CD4-positive, alpha-beta T cell (primary cell): ENCODE results near the gene GTF2IRD1. TPM values are rescaled to one million over a fixed set of nuclear protein-coding genes. Genes with fewer than 3 reads are reported as not detected.
A peak's percentile ranks its signal among the peaks of the same experiment; 100 is the strongest.

Experiments used
- ATAC-seq: fragments of 200-7000 bp; cut with Tn5 transposase; one replicate; pipeline ENCODE4 v1.10.0; 2022; ENCODE audit warnings: mild to moderate bottlenecking; ENCODE audit not compliant: poor library complexity
- CTCF ChIA-PET: fragments of 350-600 bp; sonication (Branson Sonifier 250); formaldehyde crosslinking; loops from one replicate; lab custom pipeline; 2021; ENCODE audit warnings: antibody characterized with exemption, inconsistent platforms; lab: Charles Lee
- POLR2A ChIA-PET: fragments of 350-600 bp; sonication (Branson Sonifier 250); formaldehyde crosslinking; loops from one replicate; lab custom pipeline; 2021; ENCODE audit warnings: antibody characterized with exemption, inconsistent platforms; lab: Charles Lee
- DNase-seq, 14 experiments: peaks; one replicate each; pipeline ENCODE4 v3.0.0-alpha.2; 2013 to 2020; ENCODE audit warnings: mixed read lengths in 2 of 14
- H3K27ac ChIP-seq, 2 donors: one replicate each; pipeline versions ENCODE4 v1.5.1 to v1.7.0; 2013; ENCODE audit warnings: low read length in 2 of 2, low read depth in 1 of 2, mild to moderate bottlenecking in 1 of 2
- H3K27me3 ChIP-seq, 2 experiments: 1 replicate in 1 of 2; 2 replicates in 1 of 2; pipeline versions ENCODE4 v1.6.1 to v1.7.0; 2013; ENCODE audit warnings: low read length in 2 of 2, control low read depth in 1 of 2, mild to moderate bottlenecking in 1 of 2, moderate library complexity in 1 of 2; ENCODE audit not compliant: insufficient read depth in 2 of 2, control insufficient read depth in 1 of 2
- H3K36me3 ChIP-seq: one replicate; pipeline ENCODE4 v1.6.1; 2013; ENCODE audit warnings: low read length, control low read depth; ENCODE audit not compliant: insufficient read depth
- H3K4me1 ChIP-seq: one replicate; pipeline ENCODE4 v1.6.1; 2013; ENCODE audit warnings: low read length, control low read depth; ENCODE audit not compliant: insufficient read depth
- H3K4me3 ChIP-seq: one replicate; pipeline ENCODE4 v1.5.1; 2013; ENCODE audit warnings: mild to moderate bottlenecking, low read length, moderate library complexity
- H3K9me3 ChIP-seq, 2 experiments: 1 replicate in 1 of 2; 2 replicates in 1 of 2; pipeline versions ENCODE4 v1.6.1 to v1.7.0; 2013; ENCODE audit warnings: low read length in 2 of 2, mild to moderate bottlenecking in 2 of 2, control low read depth in 1 of 2, moderate library complexity in 1 of 2; ENCODE audit not compliant: control insufficient read depth in 1 of 2, insufficient read depth in 1 of 2
- H3K27ac Mint-ChIP-seq: one replicate; pipeline ENCODE4 v1.8.0; 2020; ENCODE audit warnings: mixed read lengths
- H3K27me3 Mint-ChIP-seq: one replicate; pipeline ENCODE4 v1.8.0; 2021; ENCODE audit warnings: mixed read lengths
- H3K36me3 Mint-ChIP-seq: one replicate; pipeline ENCODE4 v1.8.0; 2021; ENCODE audit warnings: low read depth, mixed read lengths
- H3K4me1 Mint-ChIP-seq: one replicate; pipeline ENCODE4 v1.8.0; 2021; ENCODE audit warnings: low read depth, mixed read lengths
- H3K4me3 Mint-ChIP-seq: one replicate; pipeline ENCODE4 v1.8.0; 2020; ENCODE audit warnings: mild to moderate bottlenecking, mixed read lengths
- H3K9me3 Mint-ChIP-seq: one replicate; pipeline ENCODE4 v1.8.0; 2020; ENCODE audit warnings: mixed read lengths
- CTCF ChIP-seq: fragments of 200-600 bp; IDR thresholded peaks from one replicate; pipeline ENCODE4 v1.8.0; 2022; ENCODE audit warnings: antibody characterized with exemption, mild to moderate bottlenecking
- intact Hi-C, 2 experiments: fragments of 100-400 bp; cut with DNase I in 1 of 2; cut with micrococcal nuclease in 1 of 2; formaldehyde crosslinking; loops; one replicate each; pipeline versions ENCODE4 v1.15.1 to v1.9.0; 2023 to 2025; cut with DNase I, micrococcal nuclease
- total RNA-seq, 174 experiments: library from RNA in 2 of 174; stranded (reverse) in 2 of 174; gene quantifications; one replicate each; pipeline ENCODE4 v1.2.3 and lab custom pipeline; 2021 to 2026

GTF2IRD1 gene
- total RNA-seq, 2 experiments from 2014 or later: 0.74 to 1.2 TPM

- H3K4me1 Mint-ChIP-seq: no peaks in the 10 kb centered on the region
Measured at GRCh38 chr7:74623135-74623534, 169.4 kb downstream of the GTF2IRD1 start.

GRCh38 chr7:74625446-74625845 lies 171.7 kb downstream of the GTF2IRD1 start:
- DNase-seq: peak in 4 of 14 experiments; percentile 13 to 55 (median 34)
- H3K36me3 Mint-ChIP-seq: no peaks in the 10 kb centered on the region
- intact Hi-C loops: no loop called here
- no peaks in the 10 kb centered on the region for H3K4me1 Mint-ChIP-seq
- Histone ChIP-seq H3K4me3 (no peak overlapping the region), H3K27me3 (no peaks in the 10 kb centered on the region), H3K36me3 (no peaks in the 10 kb centered on the region), H3K27ac (no peak overlapping the region), H3K9me3 (no peaks in the 10 kb centered on the region), H3K4me1 (peaks cover 3% of the 10 kb centered on the region)
- ATAC-seq: no peak
- ChIA-PET CTCF (interaction anchor here (0.7 kb wide), 2 partner anchors 70 to 1092 kb away, joined by 3 to 4 read pairs; no protein-coding TSS in a partner anchor), POLR2A (no interaction called here)
- no peaks in the 10 kb centered on the region for H3K9me3 Mint-ChIP-seq
- H3K27ac Mint-ChIP-seq: no peak overlapping the region
- no peak overlapping the region for H3K4me3 Mint-ChIP-seq
- TF ChIP-seq CTCF: peak; percentile 20
- no peaks in the 10 kb centered on the region for H3K27me3 Mint-ChIP-seq

More at GRCh38 chr7:74623135-74623534, 169.4 kb downstream of the GTF2IRD1 start:
- no peak overlapping the region for H3K27ac Mint-ChIP-seq
- Histone ChIP-seq H3K4me1 (peaks cover 4% of the 10 kb centered on the region), H3K4me3 (no peak overlapping the region), H3K36me3 (no peaks in the 10 kb centered on the region), H3K27ac (no peak overlapping the region), H3K9me3 (no peaks in the 10 kb centered on the region), H3K27me3 (no peaks in the 10 kb centered on the region)
- intact Hi-C loops: no loop called here
- no peak for DNase-seq
- ChIA-PET CTCF (interaction anchor here (0.6 kb wide), 1 partner anchor 418 kb away, joined by 3 read pairs; no protein-coding TSS in a partner anchor), POLR2A (no interaction called here)
- no peaks in the 10 kb centered on the region for H3K27me3 Mint-ChIP-seq
- ATAC-seq: no peak
- TF ChIP-seq CTCF: no peak
- H3K36me3 Mint-ChIP-seq: no peaks in the 10 kb centered on the region
- no peak overlapping the region for H3K4me3 Mint-ChIP-seq
- no peaks in the 10 kb centered on the region for H3K9me3 Mint-ChIP-seq

- CTCF ChIA-PET: interaction anchor here (0.6 kb wide), 1 partner anchor 9 kb away, joined by 3 read pairs; no protein-coding TSS in a partner anchor
- Mint-ChIP-seq H3K9me3 (no peaks in the 10 kb centered on the region), H3K27ac (no peak overlapping the region), H3K4me3 (no peak overlapping the region), H3K27me3 (no peaks in the 10 kb centered on the region), H3K4me1 (no peaks in the 10 kb centered on the region), H3K36me3 (no peaks in the 10 kb centered on the region)
- no peaks in the 10 kb centered on the region for H3K36me3 ChIP-seq
- POLR2A ChIA-PET: interaction anchor here (1.0 kb wide), 1 partner anchor 29 kb away, joined by 3 read pairs; the partner anchor contains the start of gene GTF2I
- no peaks in the 10 kb centered on the region for H3K27me3 ChIP-seq
- H3K9me3 ChIP-seq: no peaks in the 10 kb centered on the region
- H3K4me3 ChIP-seq: no peak overlapping the region
- ATAC-seq: no peak
- TF ChIP-seq CTCF: no peak
- no peak for DNase-seq
- H3K4me1 ChIP-seq: peaks cover 3% of the 10 kb centered on the region
- no peak overlapping the region for H3K27ac ChIP-seq
- intact Hi-C loops: no loop called here
Measured at GRCh38 chr7:74627661-74628411, 174.1 kb downstream of the GTF2IRD1 start.
